ENCODE measurements around the gene ZNF35. TPM values are rescaled to one million over a fixed set of nuclear protein-coding genes. Genes with fewer than 3 reads are reported as not detected.

ZNF35 gene
- total RNA-seq, 1 experiment from 2014 or later = 0.84 TPM

GRCh38 chr3:44685128-44685800, 36.7 kb downstream of the ZNF35 start:
- DNase-seq (ENCODE audit: low read depth) = peak; percentile 89

- DNase-seq (ENCODE audit: low read depth) = no peak
These were observed 39.4 kb downstream of the ZNF35 start for GRCh38 chr3:44687898-44688297.

Other genes with a start within 250 kb of the ZNF35 start
- gene ZNF445, start 171.1 kb upstream of the ZNF35 start, total RNA-seq (2014; rRNA removed; shearing (Covaris generic)) = 3.7 and 4.1 TPM in 2 replicates
- 3.6 and 5.8 TPM in 2 replicates for gene ZKSCAN7, start 93.5 kb upstream of the ZNF35 start, total RNA-seq (2014; rRNA removed; shearing (Covaris generic))
- 1.1 and 1.2 TPM in 2 replicates for gene ZNF660, start 63.8 kb upstream of the ZNF35 start, total RNA-seq (2014; rRNA removed; shearing (Covaris generic))
- gene ZNF197, start 23.7 kb upstream of the ZNF35 start, total RNA-seq (2014; rRNA removed; shearing (Covaris generic)) = 11.4 and 13.7 TPM in 2 replicates
- gene ZNF502, start 63.9 kb downstream of the ZNF35 start, total RNA-seq (2014; rRNA removed; shearing (Covaris generic)) = 5.3 and 6.1 TPM in 2 replicates
- 4.7 and 6.1 TPM in 2 replicates for gene ZNF501, start 80.9 kb downstream of the ZNF35 start, total RNA-seq (2014; rRNA removed; shearing (Covaris generic))
- gene KIAA1143, start 112.9 kb downstream of the ZNF35 start, total RNA-seq (2014; rRNA removed; shearing (Covaris generic)) = 29.7 and 32.0 TPM in 2 replicates
- 30.2 and 41.2 TPM in 2 replicates for gene KIF15, start 113.1 kb downstream of the ZNF35 start, total RNA-seq (2014; rRNA removed; shearing (Covaris generic))
- gene TMEM42, start 213.2 kb downstream of the ZNF35 start, total RNA-seq (2014; rRNA removed; shearing (Covaris generic)) = 11.8 and 17.0 TPM in 2 replicates
- under 0.01 TPM in 1 of 2 replicates, not detected in the other for gene TGM4, start 225.9 kb downstream of the ZNF35 start, total RNA-seq (2014; rRNA removed; shearing (Covaris generic))

Measured in RPMI7951 (cell line).